Thyroid gland (tissue), 4 donors: Measurements from ENCODE around the gene PLEKHO2. TPM values are rescaled to one million over a fixed set of nuclear protein-coding genes. Genes with fewer than 3 reads are reported as not detected.

Experiments used
- DNase-seq, 2 donors: peaks; one replicate each; pipeline ENCODE4 v3.0.0-alpha.2; 2019
- H3K27ac ChIP-seq, 3 donors: fragments of 200-600 bp; sonication (generic); 1 replicate in 2 of 3; 2 replicates in 1 of 3; pipeline ENCODE4 v1.5.1; 2016 to 2019; ENCODE audit warnings: mild to moderate bottlenecking in 1 of 3, moderate library complexity in 1 of 3
- H3K27me3 ChIP-seq: fragments of 200-600 bp; sonication (generic); one replicate; pipeline ENCODE4 v1.5.1; 2019
- H3K36me3 ChIP-seq, 2 donors: fragments of 200-600 bp; sonication (generic); one replicate each; pipeline ENCODE4 v1.5.1; 2016 to 2019
- H3K4me1 ChIP-seq, 2 donors: fragments of 200-600 bp; sonication (generic); one replicate each; pipeline ENCODE4 v1.5.1; 2017 to 2019
- H3K4me3 ChIP-seq, 3 donors: fragments of 200-600 bp; sonication (generic); replicated peaks in 1 of 3; 1 replicate in 2 of 3; 2 replicates in 1 of 3; pipeline ENCODE4 v1.5.1; 2016; ENCODE audit warnings: mild to moderate bottlenecking in 1 of 3
- H3K9me3 ChIP-seq: fragments of 200-600 bp; sonication (generic); one replicate; pipeline ENCODE4 v1.5.1; 2017
- CTCF ChIP-seq, 6 experiments: fragments of 200-600 bp in 3 of 6; fragments of 450-650 bp in 3 of 6; sonication (generic) in 3 of 6; IDR thresholded peaks; one replicate each; pipeline ENCODE4 v1.5.1; 2016 to 2019; ENCODE audit warnings: antibody characterized with exemption in 6 of 6, mild to moderate bottlenecking in 2 of 6, inconsistent platforms in 1 of 6, moderate library complexity in 1 of 6
- POLR2A ChIP-seq, 2 donors: fragments of 450-650 bp; IDR thresholded peaks; one replicate each; pipeline ENCODE4 v1.6.1; 2017; ENCODE audit warnings: antibody characterized with exemption in 2 of 2, mild to moderate bottlenecking in 2 of 2, moderate library complexity in 1 of 2
- whole genome bisulfite sequencing, 2 donors: methylation state at CpG; one replicate each; pipeline ENCODE4 v1.1.5; 2017; 5-methylcytosine and 5-hydroxymethylcytosine counted together
- intact Hi-C: fragments of 100-400 bp; cut with DNase I; formaldehyde crosslinking; loops from one replicate; pipeline ENCODE4 v1.15.1; 2023
- total RNA-seq, 4 donors: library from RNA; depleted of rRNA; stranded (reverse); fragments of >200 nt; gene quantifications; one replicate each; pipeline ENCODE4 v1.2.3, GENCODE V29; 2016

PLEKHO2 gene
- total RNA-seq, 4 donors from 2014 or later = 31.3 to 53.6 (median 46.1) TPM

GRCh38 chr15:64895285-64896065, 53.8 kb downstream of the PLEKHO2 start:
- no peak for DNase-seq
- 38 to 46% methylated on average over 6 of the region's 6 CpGs for WGBS, 2 donors
- Histone ChIP-seq H3K27ac (peak overlapping the region; percentile 67 to 82 (median 77)), H3K27me3 (no peaks in the 10 kb centered on the region), H3K4me1 (peaks cover 20 to 50% of the 10 kb centered on the region in 2 donors), H3K36me3 (no peaks in the 10 kb centered on the region), H3K9me3 (no peaks in the 10 kb centered on the region), H3K4me3 (no peak overlapping the region)
- TF ChIP-seq CTCF (IDR thresholded peaks at IDR 0.05) (no peak), POLR2A (IDR thresholded peaks at IDR 0.05) (no peak)
- intact Hi-C loops = loop anchor here (10.0 kb wide), 1 partner anchor 161 kb away; no protein-coding TSS in a partner anchor

GRCh38 chr15:64896371-64897069, 54.8 kb downstream of the PLEKHO2 start:
- no peak for DNase-seq
- Histone ChIP-seq H3K27ac (peak overlapping the region in 2 of 3 donors; percentile 77 to 82), H3K36me3 (no peaks in the 10 kb centered on the region), H3K27me3 (no peaks in the 10 kb centered on the region), H3K4me1 (peaks cover 20 to 50% of the 10 kb centered on the region in 2 donors), H3K4me3 (no peak overlapping the region), H3K9me3 (no peaks in the 10 kb centered on the region)
- intact Hi-C loops = loop anchor here (10.0 kb wide), 1 partner anchor 162 kb away; no protein-coding TSS in a partner anchor
- 87 to 88% methylated on average over 6 of the region's 6 CpGs for WGBS, 2 donors
- no peak for TF ChIP-seq POLR2A (IDR thresholded peaks at IDR 0.05)

GRCh38 chr15:64897345-64897985, 55.8 kb downstream of the PLEKHO2 start:
- intact Hi-C loops = loop anchor here (10.0 kb wide), 1 partner anchor 163 kb away; no protein-coding TSS in a partner anchor
- H3K27me3 ChIP-seq = no peaks in the 10 kb centered on the region
- peak overlapping the region; percentile 52 to 77 (median 74) for H3K27ac ChIP-seq
- H3K9me3 ChIP-seq = no peaks in the 10 kb centered on the region
- H3K36me3 ChIP-seq = no peaks in the 10 kb centered on the region
- 47 to 53% methylated on average over 5 of the region's 6 CpGs for WGBS, 2 donors
- H3K4me1 ChIP-seq = peaks cover 20 to 50% of the 10 kb centered on the region in 2 donors
- TF ChIP-seq POLR2A (IDR thresholded peaks at IDR 0.05) = no peak
- no peak for TF ChIP-seq CTCF (IDR thresholded peaks at IDR 0.05)
- peak; percentile 52 to 56 for DNase-seq
- no peak overlapping the region for H3K4me3 ChIP-seq

- Histone ChIP-seq H3K36me3 (no peaks in the 10 kb centered on the region), H3K9me3 (no peaks in the 10 kb centered on the region), H3K4me1 (peaks cover 18 to 45% of the 10 kb centered on the region in 2 donors), H3K4me3 (no peak overlapping the region), H3K27me3 (no peaks in the 10 kb centered on the region), H3K27ac (peak overlapping the region in 2 of 3 donors; percentile 74 to 77)
- no peak for DNase-seq
- WGBS, 2 donors = 78 to 87% methylated on average over 4 of the region's 4 CpGs
- intact Hi-C loops = loop anchor here (10.0 kb wide), 1 partner anchor 164 kb away; no protein-coding TSS in a partner anchor
- TF ChIP-seq CTCF (IDR thresholded peaks at IDR 0.05) = no peak
- TF ChIP-seq POLR2A (IDR thresholded peaks at IDR 0.05) = no peak
Measured at GRCh38 chr15:64898406-64898805, 56.7 kb downstream of the PLEKHO2 start.

- H3K4me1 ChIP-seq = peaks cover 5 to 21% of the 10 kb centered on the region in 2 donors
- H3K4me3 ChIP-seq = no peak overlapping the region
- no peaks in the 10 kb centered on the region for H3K27me3 ChIP-seq
- WGBS, 2 donors = 98 to 99% methylated on average over 5 of the region's 5 CpGs
- intact Hi-C loops = no loop called here
- no peaks in the 10 kb centered on the region for H3K9me3 ChIP-seq
- H3K36me3 ChIP-seq = no peaks in the 10 kb centered on the region
- DNase-seq = no peak
- no peak overlapping the region for H3K27ac ChIP-seq
- TF ChIP-seq POLR2A (IDR thresholded peaks at IDR 0.05) (no peak), CTCF (IDR thresholded peaks at IDR 0.05) (no peak)
Measured at GRCh38 chr15:64901141-64901540, 59.4 kb downstream of the PLEKHO2 start.
